GM18498 (cell line): ENCODE measurements around the gene KCNH1.
A peak's percentile ranks its signal among the peaks of the same experiment; 100 is the strongest.
"Not testable (repeated sequence)": the region's sequence is repeated elsewhere in the genome, so short reads cannot be mapped to it uniquely, and the experiment has no call there.

Experiments used
- ATAC-seq: cut with Tn5 transposase; IDR thresholded peaks from one replicate; pipeline ENCODE4 v1.9.1; 2021; ENCODE audit warnings: mild to moderate bottlenecking, moderate library complexity; ENCODE audit not compliant: unreplicated experiment

The KCNH1 gene

GRCh38 chr1:211013346-211014240 lies 120.4 kb downstream of the KCNH1 start:
- ATAC-seq = no peak

GRCh38 chr1:211011128-211011527 lies 122.8 kb downstream of the KCNH1 start:
- not testable (repeated sequence) for ATAC-seq

- ATAC-seq = no peak
These were observed 124.0 kb downstream of the KCNH1 start for GRCh38 chr1:211009944-211010343.

GRCh38 chr1:211007830-211008229 lies 126.1 kb downstream of the KCNH1 start:
- no peak for ATAC-seq

- not testable (repeated sequence) for ATAC-seq
These were observed 138.0 kb downstream of the KCNH1 start for GRCh38 chr1:210995931-210996330.

- ATAC-seq = no peak
These were observed 141.1 kb downstream of the KCNH1 start for GRCh38 chr1:210992837-210993236.

GRCh38 chr1:210989905-210990304 lies 144.0 kb downstream of the KCNH1 start:
- ATAC-seq = no peak

- no peak for ATAC-seq
These were observed 152.5 kb downstream of the KCNH1 start for GRCh38 chr1:210981490-210981889.

GRCh38 chr1:210980082-210980481 lies 153.9 kb downstream of the KCNH1 start:
- no peak for ATAC-seq

- no peak for ATAC-seq
These were observed 155.0 kb downstream of the KCNH1 start for GRCh38 chr1:210978974-210979354.

- ATAC-seq = no peak
These were observed 155.5 kb downstream of the KCNH1 start for GRCh38 chr1:210978316-210978973.

GRCh38 chr1:210951279-210951678 lies 182.7 kb downstream of the KCNH1 start:
- no peak for ATAC-seq

GRCh38 chr1:210949940-210950546 lies 183.9 kb downstream of the KCNH1 start:
- peak; percentile 69 for ATAC-seq

- ATAC-seq = no peak
These were observed 184.5 kb downstream of the KCNH1 start for GRCh38 chr1:210949489-210949888.

GRCh38 chr1:210949039-210949438 lies 184.9 kb downstream of the KCNH1 start:
- no peak for ATAC-seq

- ATAC-seq = no peak
These were observed 189.7 kb downstream of the KCNH1 start for GRCh38 chr1:210944252-210944651.

- ATAC-seq = no peak
These were observed 191.4 kb downstream of the KCNH1 start for GRCh38 chr1:210942513-210942912.

GRCh38 chr1:210940081-210940617 lies 193.8 kb downstream of the KCNH1 start:
- no peak for ATAC-seq

GRCh38 chr1:210938416-210938925 lies 195.5 kb downstream of the KCNH1 start:
- ATAC-seq = no peak

GRCh38 chr1:210937846-210938245 lies 196.1 kb downstream of the KCNH1 start:
- ATAC-seq = no peak

- ATAC-seq = no peak
These were observed 198.0 kb downstream of the KCNH1 start for GRCh38 chr1:210935905-210936304.
